Keratinocyte (primary cell): Measurements from ENCODE around the gene ROS1.

Experiments used
- CTCF ChIP-seq, 3 experiments: IDR thresholded peaks in 1 of 3; conservative IDR thresholded peaks in 1 of 3; optimal IDR thresholded peaks in 1 of 3; 2 replicates in 2 of 3; 3 replicates in 1 of 3; pipeline versions ENCODE3 to v1.5.1; 2011; ENCODE audit warnings: low read length in 3 of 3, mild to moderate bottlenecking in 3 of 3, moderate library complexity in 2 of 3, control low read depth in 1 of 3, inconsistent platforms in 1 of 3; ENCODE audit not compliant: insufficient read depth in 2 of 3; ENCODE audit errors: extremely low read depth in 1 of 3
- EZH2 ChIP-seq: IDR thresholded peaks from one replicate; pipeline ENCODE4 v1.6.1; 2012; ENCODE audit warnings: inconsistent platforms, mild to moderate bottlenecking, low read length, moderate library complexity

GRCh38 chr6:117391874-117392583 is 33.7 kb downstream of the ROS1 start:
- TF ChIP-seq CTCF (optimal IDR thresholded peaks at IDR 0.05 in 1 of 3, IDR thresholded peaks at IDR 0.05 in 1 of 3, conservative IDR thresholded peaks at IDR 0.05 in 1 of 3; ENCODE audit: extremely low read depth in 1 of 3, insufficient read depth in 2 of 3, low read length in 3 of 3) (no peak), EZH2 (no peak)
